IMR-90 (cell line): ENCODE measurements around the gene CNNM3. TPM values are rescaled to one million over a fixed set of nuclear protein-coding genes. Genes with fewer than 3 reads are reported as not detected.

Experiments
- ATAC-seq: fragments of 200-7000 bp; cut with Tn5 transposase; 2 replicates; pipeline ENCODE4 v1.9.1; 2020; ENCODE audit warnings: low read depth, mild to moderate bottlenecking, moderate library complexity
- BruUV-seq: library from RNA; stranded (reverse); fragments of 400-500 nt; replicated peaks from 2 replicates; lab custom pipeline; 2021; lab: Mats Ljungman, UMichigan
- CTCF ChIA-PET: fragments of 300-600 bp; formaldehyde crosslinking; extraction: SDS; loops from one replicate; lab custom pipeline; 2021; ENCODE audit warnings: antibody characterized with exemption; lab: Yijun Ruan, JAX
- POLR2A ChIA-PET: fragments of 300-600 bp; sonication (Branson Sonifier 250); formaldehyde crosslinking; loops from one replicate; lab custom pipeline; 2022; ENCODE audit warnings: antibody characterized with exemption; ENCODE audit not compliant: unreplicated experiment; lab: Charles Lee
- DNase-seq: peaks from one replicate; pipeline ENCODE4 v3.0.0; 2013
- H2AFZ ChIP-seq: replicated peaks from 2 replicates; pipeline ENCODE3; 2013; ENCODE audit warnings: low read length, mild to moderate bottlenecking; ENCODE audit not compliant: poor library complexity
- H2AK5ac ChIP-seq: 2 replicates; pipeline ENCODE4 v1.6.1; 2013; ENCODE audit warnings: low read depth, low read length, inconsistent platforms
- H2AK9ac ChIP-seq: replicated peaks from 2 replicates; pipeline ENCODE3; 2013; ENCODE audit warnings: mild to moderate bottlenecking, low read depth, low read length, moderate library complexity; ENCODE audit not compliant: poor library complexity
- H2BK120ac ChIP-seq: 2 replicates; pipeline ENCODE4 v1.6.1; 2013; ENCODE audit warnings: low read depth, low read length, inconsistent platforms
- H2BK15ac ChIP-seq: 3 replicates; pipeline ENCODE4 v1.6.1; 2013; ENCODE audit warnings: low read depth, low read length, inconsistent platforms
- H2BK20ac ChIP-seq: 2 replicates; pipeline ENCODE4 v1.6.1; 2013; ENCODE audit warnings: low read depth, mild to moderate bottlenecking, inconsistent platforms, low read length, moderate library complexity
- H2BK5ac ChIP-seq: 2 replicates; pipeline ENCODE4 v1.6.1; 2013; ENCODE audit warnings: mild to moderate bottlenecking, low read depth, low read length, inconsistent platforms; ENCODE audit not compliant: poor library complexity, severe bottlenecking
- H3K14ac ChIP-seq: replicated peaks from 2 replicates; pipeline ENCODE4 v1.6.1; 2013; ENCODE audit warnings: low read depth, low read length, inconsistent platforms
- H3K18ac ChIP-seq: 2 replicates; pipeline ENCODE4 v1.6.1; 2013; ENCODE audit warnings: low read depth, low read length, control low read depth
- H3K23ac ChIP-seq: 2 replicates; pipeline ENCODE4 v1.6.1; 2013; ENCODE audit warnings: low read depth, low read length, inconsistent platforms
- H3K27ac ChIP-seq: 2 replicates; pipeline ENCODE4 v1.5.1; 2013; ENCODE audit warnings: mild to moderate bottlenecking, control low read depth, low read length; ENCODE audit not compliant: insufficient read depth
- H3K27me3 ChIP-seq: 2 replicates; pipeline ENCODE4 v1.6.1; 2013; ENCODE audit warnings: low read length; ENCODE audit not compliant: control insufficient read depth, insufficient read depth
- H3K36me3 ChIP-seq: 2 replicates; pipeline ENCODE4 v1.6.1; 2013; ENCODE audit warnings: low read length, mixed read lengths; ENCODE audit not compliant: control insufficient read depth, insufficient read depth
- H3K4ac ChIP-seq: 2 replicates; pipeline ENCODE4 v1.6.1; 2013; ENCODE audit warnings: low read depth, low read length, inconsistent platforms
- H3K4me1 ChIP-seq: 2 replicates; pipeline ENCODE4 v1.6.1; 2013; ENCODE audit warnings: low read length, mixed read lengths; ENCODE audit not compliant: control insufficient read depth, insufficient read depth
- H3K4me2 ChIP-seq: 2 replicates; pipeline ENCODE4 v1.6.1; 2013; ENCODE audit warnings: low read depth, mild to moderate bottlenecking, control low read depth, low read length, moderate library complexity
- H3K4me3 ChIP-seq: 2 replicates; pipeline ENCODE4 v1.5.1; 2013; ENCODE audit warnings: low read depth, mild to moderate bottlenecking, control low read depth, low read length, moderate library complexity; ENCODE audit not compliant: insufficient read depth
- H3K56ac ChIP-seq: 2 replicates; pipeline ENCODE4 v1.6.1; 2013; ENCODE audit warnings: low read length, inconsistent platforms; ENCODE audit not compliant: insufficient read depth; ENCODE audit errors: extremely low read depth
- H3K79me1 ChIP-seq, 2 experiments: 2 replicates each; pipeline ENCODE4 v1.6.1; 2013; ENCODE audit warnings: low read length in 2 of 2, inconsistent platforms in 1 of 2, low read depth in 1 of 2
- H3K9ac ChIP-seq: 2 replicates; pipeline ENCODE4 v1.6.1; 2013; ENCODE audit warnings: low read depth, low read length, control low read depth
- H3K9me1 ChIP-seq: 2 replicates; pipeline ENCODE4 v1.6.1; 2013; ENCODE audit warnings: low read length, inconsistent platforms; ENCODE audit not compliant: insufficient read depth
- H3K9me3 ChIP-seq: 2 replicates; pipeline ENCODE4 v1.6.1; 2013; ENCODE audit warnings: low read length; ENCODE audit not compliant: control insufficient read depth, insufficient read depth
- H4K20me1 ChIP-seq: 2 replicates; pipeline ENCODE4 v1.6.1; 2013; ENCODE audit warnings: low read length, inconsistent platforms; ENCODE audit not compliant: insufficient read depth
- H4K5ac ChIP-seq: 2 replicates; pipeline ENCODE4 v1.6.1; 2013; ENCODE audit warnings: mild to moderate bottlenecking, low read depth, low read length, control low read depth
- H4K8ac ChIP-seq, 2 experiments: 2 replicates each; pipeline ENCODE4 v1.6.1; 2013; ENCODE audit warnings: low read depth in 2 of 2, low read length in 2 of 2, control low read depth in 1 of 2, inconsistent platforms in 1 of 2
- H4K91ac ChIP-seq: 2 replicates; pipeline ENCODE4 v1.6.1; 2013; ENCODE audit warnings: low read depth, low read length, inconsistent platforms; ENCODE audit not compliant: insufficient read depth
- BHLHE40 ChIP-seq: fragments of 150-350 bp; IDR thresholded peaks from 2 replicates; pipeline ENCODE4 v1.6.1; 2016; ENCODE audit warnings: mild to moderate bottlenecking, low read depth, low read length
- CEBPB ChIP-seq: IDR thresholded peaks from 2 replicates; pipeline ENCODE4 v1.6.1; 2012; ENCODE audit warnings: low read depth, low read length, improper control_type of control experiment
- CHD1 ChIP-seq: IDR thresholded peaks from 2 replicates; pipeline ENCODE4 v1.6.1; 2012; ENCODE audit warnings: low read depth, low read length, improper control_type of control experiment
- ELK1 ChIP-seq: fragments of 150-350 bp; IDR thresholded peaks from 2 replicates; pipeline ENCODE4 v1.6.1; 2016; ENCODE audit warnings: low read depth, mild to moderate bottlenecking, low read length, moderate library complexity, borderline replicate concordance
- FOS ChIP-seq: fragments of 150-350 bp; IDR thresholded peaks from 2 replicates; pipeline ENCODE4 v1.6.1; 2016; ENCODE audit warnings: low read depth, low read length
- MAFK ChIP-seq: IDR thresholded peaks from 2 replicates; pipeline ENCODE4 v1.6.1; 2012; ENCODE audit warnings: low read depth, low read length, improper control_type of control experiment
- MAZ ChIP-seq: IDR thresholded peaks from 2 replicates; pipeline ENCODE4 v1.6.1; 2012; ENCODE audit warnings: low read depth, mild to moderate bottlenecking, low read length, improper control_type of control experiment, moderate library complexity, borderline replicate concordance
- MXI1 ChIP-seq: IDR thresholded peaks from 2 replicates; pipeline ENCODE4 v1.6.1; 2012; ENCODE audit warnings: low read depth, mild to moderate bottlenecking, low read length, moderate library complexity, borderline replicate concordance
- NFE2L2 ChIP-seq: fragments of 150-350 bp; IDR thresholded peaks from 2 replicates; pipeline ENCODE4 v1.6.1; 2016; ENCODE audit warnings: low read depth, mild to moderate bottlenecking, low read length
- POLR2A ChIP-seq: IDR thresholded peaks from 2 replicates; pipeline ENCODE4 v1.6.1; 2012; ENCODE audit warnings: mild to moderate bottlenecking, low read depth, low read length
- RCOR1 ChIP-seq: IDR thresholded peaks from 2 replicates; pipeline ENCODE4 v1.6.1; 2012; ENCODE audit warnings: mild to moderate bottlenecking, low read length, improper control_type of control experiment; ENCODE audit not compliant: insufficient replicate concordance
- RFX5 ChIP-seq: IDR thresholded peaks from 2 replicates; pipeline ENCODE4 v1.8.0; 2012; ENCODE audit warnings: low read depth, mild to moderate bottlenecking, low read length, moderate library complexity
- SMC3 ChIP-seq: fragments of 150-350 bp; IDR thresholded peaks from 2 replicates; pipeline ENCODE4 v1.6.1; 2016; ENCODE audit warnings: low read depth, mild to moderate bottlenecking, antibody characterized with exemption, low read length, moderate library complexity
- WGBS, 2 experiments: methylation state at CpG; one replicate each; pipeline versions ENCODE4 v1.1.5 to v1.1.7; 2013; ENCODE audit warnings: missing lambda C conversion rate in 2 of 2; ENCODE audit not compliant: insufficient read length in 1 of 2; ENCODE audit errors: extremely low coverage in 2 of 2; 5-methylcytosine and 5-hydroxymethylcytosine counted together
- dilution Hi-C: fragments of 300-500 bp; cut with HindIII; formaldehyde crosslinking; loops from one replicate; pipeline ENCODE4 v1.14.3; 2018; ENCODE audit warnings: low sequenced_read_pairs; ENCODE audit not compliant: unreplicated experiment
- in situ Hi-C: fragments of 300-500 bp; cut with MboI; formaldehyde crosslinking; loops from 3 replicates; pipeline ENCODE4 v1.14.3; 2019; ENCODE audit warnings: low sequenced_read_pairs, inconsistent platforms, mixed read lengths
- intact Hi-C: fragments of 100-400 bp; cut with micrococcal nuclease; formaldehyde crosslinking; loops from 2 replicates; pipeline ENCODE4 v1.10.0; 2022
- polyA plus RNA-seq, 3 experiments: library from polyadenylated mRNA; depleted of rRNA; stranded (reverse); fragments of >200 nt; gene quantifications; 2 replicates each; pipeline ENCODE4 v1.2.3, GENCODE V29; 2012; ENCODE audit warnings: low replicate concordance in 1 of 3
- total RNA-seq: library from RNA; depleted of rRNA; stranded (reverse); fragments of >200 nt; gene quantifications from 2 replicates; pipeline ENCODE4 v1.2.3, GENCODE V29; 2012
- TF ChIP-seq, protein P1 (sequence below): conservative IDR thresholded peaks from 2 replicates; pipeline ENCODE4 v1.5.1; 2012; ENCODE audit warnings: mild to moderate bottlenecking, low read depth, low read length, improper control_type of control experiment
- TF ChIP-seq, protein P2 (sequence below): fragments of 150-350 bp; IDR thresholded peaks from 2 replicates; pipeline ENCODE4 v1.6.1; 2017; ENCODE audit warnings: mild to moderate bottlenecking, antibody characterized with exemption, low read length, low read depth

CNNM3 gene
- total and polyA plus RNA-seq, 2 of the 4 experiments (the other 2 are of a cell fraction): 2.3 to 6.1 TPM

- Histone ChIP-seq H4K20me1 (peaks cover 39% of the 10 kb centered on the region), H3K4me3 (no peak overlapping the region), H4K91ac (no peak overlapping the region), H3K14ac (no peak overlapping the region), H3K27ac (no peak overlapping the region), H3K4me1 (peaks cover 6% of the 10 kb centered on the region; the same call in 1 of the 2 replicates), H3K27me3 (no peaks in the 10 kb centered on the region), H2BK5ac (no peak overlapping the region), H3K9me1 (no peaks in the 10 kb centered on the region), H4K8ac (no peak overlapping the region), H2AK5ac (no peak overlapping the region), H4K5ac (no peak overlapping the region), H3K9ac (no peak overlapping the region), H3K56ac (no peak overlapping the region), H3K9me3 (no peaks in the 10 kb centered on the region), H3K23ac (no peak overlapping the region), H2AFZ (no peak overlapping the region), H3K18ac (no peak overlapping the region), H3K4me2 (no peak overlapping the region), H3K79me1 (peaks cover 5 to 50% of the 10 kb centered on the region in 2 experiments), H2BK20ac (no peak overlapping the region), H2BK15ac (no peak overlapping the region), H2AK9ac (no peak overlapping the region), H2BK120ac (no peak overlapping the region), H3K4ac (no peak overlapping the region), H3K36me3 (peaks cover 59% of the 10 kb centered on the region)
- no peak for TF ChIP-seq CEBPB
- TF ChIP-seq POLR2A: no peak
- TF ChIP-seq ELK1: no peak
- no peak for TF ChIP-seq SMC3
- TF ChIP-seq, protein P1, sequence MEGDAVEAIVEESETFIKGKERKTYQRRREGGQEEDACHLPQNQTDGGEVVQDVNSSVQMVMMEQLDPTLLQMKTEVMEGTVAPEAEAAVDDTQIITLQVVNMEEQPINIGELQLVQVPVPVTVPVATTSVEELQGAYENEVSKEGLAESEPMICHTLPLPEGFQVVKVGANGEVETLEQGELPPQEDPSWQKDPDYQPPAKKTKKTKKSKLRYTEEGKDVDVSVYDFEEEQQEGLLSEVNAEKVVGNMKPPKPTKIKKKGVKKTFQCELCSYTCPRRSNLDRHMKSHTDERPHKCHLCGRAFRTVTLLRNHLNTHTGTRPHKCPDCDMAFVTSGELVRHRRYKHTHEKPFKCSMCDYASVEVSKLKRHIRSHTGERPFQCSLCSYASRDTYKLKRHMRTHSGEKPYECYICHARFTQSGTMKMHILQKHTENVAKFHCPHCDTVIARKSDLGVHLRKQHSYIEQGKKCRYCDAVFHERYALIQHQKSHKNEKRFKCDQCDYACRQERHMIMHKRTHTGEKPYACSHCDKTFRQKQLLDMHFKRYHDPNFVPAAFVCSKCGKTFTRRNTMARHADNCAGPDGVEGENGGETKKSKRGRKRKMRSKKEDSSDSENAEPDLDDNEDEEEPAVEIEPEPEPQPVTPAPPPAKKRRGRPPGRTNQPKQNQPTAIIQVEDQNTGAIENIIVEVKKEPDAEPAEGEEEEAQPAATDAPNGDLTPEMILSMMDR: no peak
- TF ChIP-seq MAFK: no peak
- no peak for TF ChIP-seq BHLHE40
- TF ChIP-seq MXI1: no peak
- TF ChIP-seq FOS: no peak
- no peak for TF ChIP-seq NFE2L2
- no peak for TF ChIP-seq RCOR1
- no peak for TF ChIP-seq MAZ
- no peak for TF ChIP-seq RFX5
- TF ChIP-seq CHD1: no peak
- TF ChIP-seq, protein P2, sequence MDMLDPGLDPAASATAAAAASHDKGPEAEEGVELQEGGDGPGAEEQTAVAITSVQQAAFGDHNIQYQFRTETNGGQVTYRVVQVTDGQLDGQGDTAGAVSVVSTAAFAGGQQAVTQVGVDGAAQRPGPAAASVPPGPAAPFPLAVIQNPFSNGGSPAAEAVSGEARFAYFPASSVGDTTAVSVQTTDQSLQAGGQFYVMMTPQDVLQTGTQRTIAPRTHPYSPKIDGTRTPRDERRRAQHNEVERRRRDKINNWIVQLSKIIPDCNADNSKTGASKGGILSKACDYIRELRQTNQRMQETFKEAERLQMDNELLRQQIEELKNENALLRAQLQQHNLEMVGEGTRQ: no peak
- intact Hi-C loops: no loop called here
- in situ Hi-C loops: loop anchor here (25.0 kb wide), 1 partner anchor 247 kb away; the partner anchor contains the start of gene ANKRD36
- ATAC-seq (no peak), DNase-seq (no peak)
- CTCF ChIA-PET: no interaction called here
- WGBS, 2 experiments: no CpG with 5 or more reads among the region's 16 CpGs
- dilution Hi-C loops: no loop called here
- BruUV-seq: no TSS peak
- POLR2A ChIA-PET: no interaction called here
Measured at GRCh38 chr2:96865654-96866053, 49.6 kb downstream of the CNNM3 start.
